Measurements from ENCODE around the gene C1QTNF8.

DNA sequence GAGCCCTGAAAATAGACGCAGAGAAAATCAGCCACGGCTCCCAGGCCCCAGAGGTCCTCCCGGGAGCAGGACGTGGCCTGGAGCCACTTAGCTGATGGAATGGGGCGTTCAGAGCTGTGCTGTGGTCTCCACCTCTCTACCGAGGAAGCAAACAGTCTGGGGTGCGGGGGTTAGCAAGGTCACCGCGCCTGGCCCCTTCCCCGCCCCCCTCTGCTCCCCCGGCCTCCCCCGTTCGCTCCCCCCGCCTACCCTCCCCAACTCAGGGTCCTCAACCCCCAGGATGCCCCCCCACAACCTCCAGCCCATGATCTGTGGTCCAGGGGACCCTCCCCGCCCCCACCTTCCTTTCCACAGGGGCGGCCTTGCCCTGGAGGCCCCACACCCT, 20.6 kb upstream of the C1QTNF8 start:
- TF ChIP-seq, protein P1, sequence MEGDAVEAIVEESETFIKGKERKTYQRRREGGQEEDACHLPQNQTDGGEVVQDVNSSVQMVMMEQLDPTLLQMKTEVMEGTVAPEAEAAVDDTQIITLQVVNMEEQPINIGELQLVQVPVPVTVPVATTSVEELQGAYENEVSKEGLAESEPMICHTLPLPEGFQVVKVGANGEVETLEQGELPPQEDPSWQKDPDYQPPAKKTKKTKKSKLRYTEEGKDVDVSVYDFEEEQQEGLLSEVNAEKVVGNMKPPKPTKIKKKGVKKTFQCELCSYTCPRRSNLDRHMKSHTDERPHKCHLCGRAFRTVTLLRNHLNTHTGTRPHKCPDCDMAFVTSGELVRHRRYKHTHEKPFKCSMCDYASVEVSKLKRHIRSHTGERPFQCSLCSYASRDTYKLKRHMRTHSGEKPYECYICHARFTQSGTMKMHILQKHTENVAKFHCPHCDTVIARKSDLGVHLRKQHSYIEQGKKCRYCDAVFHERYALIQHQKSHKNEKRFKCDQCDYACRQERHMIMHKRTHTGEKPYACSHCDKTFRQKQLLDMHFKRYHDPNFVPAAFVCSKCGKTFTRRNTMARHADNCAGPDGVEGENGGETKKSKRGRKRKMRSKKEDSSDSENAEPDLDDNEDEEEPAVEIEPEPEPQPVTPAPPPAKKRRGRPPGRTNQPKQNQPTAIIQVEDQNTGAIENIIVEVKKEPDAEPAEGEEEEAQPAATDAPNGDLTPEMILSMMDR (IDR thresholded peaks at IDR 0.05): no peak
- TF ChIP-seq POLR2A (IDR thresholded peaks at IDR 0.05; ENCODE audit: low read depth): no peak

All from esophagus muscularis mucosa (tissue), 3 donors.